Cardiac muscle cell (in vitro differentiated cells and primary cell): Measurements from ENCODE around the gene CCDC69. TPM values are rescaled to one million over a fixed set of nuclear protein-coding genes. Genes with fewer than 3 reads are reported as not detected.

Experiments used
- DNase-seq, 2 donors: peaks; one replicate each; pipeline versions ENCODE4 v3.0.0 to v3.0.0-alpha.2; 2010 to 2017; ENCODE audit warnings: low read depth in 1 of 2, low spot score in 1 of 2
- H3K27ac ChIP-seq: fragments of 200-600 bp; sonication (generic); 2 replicates; pipeline ENCODE4 v1.5.1; 2016
- H3K27me3 ChIP-seq: fragments of 200-600 bp; sonication (generic); 2 replicates; pipeline ENCODE4 v1.6.0; 2016; ENCODE audit warnings: control low read depth
- H3K36me3 ChIP-seq: fragments of 200-600 bp; sonication (generic); 2 replicates; pipeline ENCODE4 v1.5.1; 2016; ENCODE audit warnings: control low read depth
- H3K4me1 ChIP-seq: fragments of 200-600 bp; sonication (generic); 2 replicates; pipeline ENCODE4 v1.8.1; 2017; ENCODE audit warnings: low read depth, mild to moderate bottlenecking, mixed run types
- H3K4me3 ChIP-seq: fragments of 200-600 bp; sonication (generic); 2 replicates; pipeline ENCODE4 v1.5.1; 2016; ENCODE audit warnings: mild to moderate bottlenecking
- H3K9me3 ChIP-seq: fragments of 200-600 bp; sonication (generic); 2 replicates; pipeline ENCODE4 v1.5.1; 2017; ENCODE audit warnings: low read depth, mild to moderate bottlenecking, control low read depth
- polyA plus RNA-seq: library from polyadenylated mRNA; unstranded; fragments of >200 nt; fragmentation: Nextera tagmentation; extraction: Ambion mirVana; gene quantifications from 2 replicates; pipeline ENCODE4 v1.2.1, GENCODE V29; 2016
- total RNA-seq: library from RNA; depleted of rRNA; stranded (reverse); fragments of >200 nt; gene quantifications from 2 replicates; pipeline ENCODE4 v1.2.3, GENCODE V29; 2016
- TF ChIP-seq, protein P1 (sequence below): IDR thresholded peaks from 2 replicates; pipeline ENCODE4 v1.5.1; 2012; ENCODE audit warnings: low read depth, mild to moderate bottlenecking, low read length

Gene CCDC69
- total and polyA plus RNA-seq, 2 experiments from 2014 or later, result 70.4 to 104 TPM

DNA sequence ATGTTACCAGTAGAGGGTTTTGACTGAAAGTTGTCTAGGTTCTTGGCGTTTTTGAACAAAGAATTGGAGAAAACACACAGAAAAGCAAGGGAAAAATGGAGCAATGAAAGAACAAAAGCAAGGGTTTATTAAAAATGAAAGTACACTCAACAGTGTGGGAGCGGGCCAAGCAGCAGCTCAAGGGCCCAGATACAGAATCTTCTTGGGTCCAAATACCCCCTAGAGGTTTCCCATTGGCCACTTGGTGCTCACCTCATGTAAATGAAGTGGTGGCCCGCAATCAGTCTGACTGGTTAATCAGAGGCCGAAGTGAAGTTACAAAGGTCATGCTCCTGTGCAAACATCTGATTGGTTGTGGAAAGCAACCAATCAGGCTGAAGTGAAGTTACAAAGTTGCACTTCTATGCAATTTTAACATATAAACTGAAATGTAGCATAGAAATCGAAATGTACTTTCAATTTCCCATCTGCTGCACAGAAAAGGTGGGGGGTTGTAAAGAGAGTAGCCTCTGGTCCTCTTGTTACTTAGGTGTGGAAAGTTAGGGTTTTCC lies 27.2 kb upstream of the CCDC69 start:
- no peaks in the 10 kb centered on the region for H3K9me3 ChIP-seq
- H3K4me3 ChIP-seq, result no peak overlapping the region
- no peak for DNase-seq
- no peak overlapping the region for H3K27ac ChIP-seq
- no peaks in the 10 kb centered on the region for H3K27me3 ChIP-seq
- TF ChIP-seq, protein P1, sequence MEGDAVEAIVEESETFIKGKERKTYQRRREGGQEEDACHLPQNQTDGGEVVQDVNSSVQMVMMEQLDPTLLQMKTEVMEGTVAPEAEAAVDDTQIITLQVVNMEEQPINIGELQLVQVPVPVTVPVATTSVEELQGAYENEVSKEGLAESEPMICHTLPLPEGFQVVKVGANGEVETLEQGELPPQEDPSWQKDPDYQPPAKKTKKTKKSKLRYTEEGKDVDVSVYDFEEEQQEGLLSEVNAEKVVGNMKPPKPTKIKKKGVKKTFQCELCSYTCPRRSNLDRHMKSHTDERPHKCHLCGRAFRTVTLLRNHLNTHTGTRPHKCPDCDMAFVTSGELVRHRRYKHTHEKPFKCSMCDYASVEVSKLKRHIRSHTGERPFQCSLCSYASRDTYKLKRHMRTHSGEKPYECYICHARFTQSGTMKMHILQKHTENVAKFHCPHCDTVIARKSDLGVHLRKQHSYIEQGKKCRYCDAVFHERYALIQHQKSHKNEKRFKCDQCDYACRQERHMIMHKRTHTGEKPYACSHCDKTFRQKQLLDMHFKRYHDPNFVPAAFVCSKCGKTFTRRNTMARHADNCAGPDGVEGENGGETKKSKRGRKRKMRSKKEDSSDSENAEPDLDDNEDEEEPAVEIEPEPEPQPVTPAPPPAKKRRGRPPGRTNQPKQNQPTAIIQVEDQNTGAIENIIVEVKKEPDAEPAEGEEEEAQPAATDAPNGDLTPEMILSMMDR, result no peak
- peaks cover 15% of the 10 kb centered on the region for H3K4me1 ChIP-seq
- H3K36me3 ChIP-seq, result no peaks in the 10 kb centered on the region

DNA sequence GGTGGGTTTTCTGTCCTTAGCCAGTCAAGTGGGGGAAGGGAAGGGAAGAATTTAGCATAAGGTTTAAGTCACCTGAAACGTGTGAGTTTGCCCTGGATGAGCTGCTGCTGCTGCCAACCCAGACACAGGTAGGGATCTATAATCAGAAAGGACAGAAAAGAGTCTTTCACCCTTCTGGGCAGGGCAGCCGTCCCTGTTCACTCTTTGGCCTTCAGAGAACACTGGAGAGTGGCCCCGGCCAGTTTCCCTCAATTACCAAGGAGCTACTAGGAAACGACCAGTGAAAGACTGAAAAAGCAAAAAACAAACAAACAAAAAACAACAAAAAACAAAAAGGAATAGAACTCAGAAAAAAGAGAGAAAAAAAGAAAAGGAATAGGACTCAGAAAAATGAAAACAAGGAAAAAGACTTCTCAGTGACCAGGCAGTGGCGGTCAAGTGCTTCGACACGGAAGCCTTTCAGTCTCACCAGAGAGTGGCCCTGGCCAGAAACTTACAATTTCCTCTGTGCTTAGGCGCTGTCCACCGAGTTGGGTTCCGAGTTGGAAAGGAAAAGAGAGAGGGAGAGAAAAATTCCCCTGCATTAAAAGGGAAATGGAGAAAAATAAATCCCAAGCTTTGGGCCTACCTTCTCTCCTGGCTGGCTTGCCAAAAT lies 26.6 kb upstream of the CCDC69 start:
- Histone ChIP-seq H3K9me3 (no peaks in the 10 kb centered on the region), H3K4me1 (peaks cover 15% of the 10 kb centered on the region), H3K27me3 (no peaks in the 10 kb centered on the region), H3K36me3 (no peaks in the 10 kb centered on the region), H3K27ac (no peak overlapping the region), H3K4me3 (no peak overlapping the region)
- DNase-seq, result peak in 1 of 2 donors; percentile 28
- TF ChIP-seq, protein P1, result no peak

DNA sequence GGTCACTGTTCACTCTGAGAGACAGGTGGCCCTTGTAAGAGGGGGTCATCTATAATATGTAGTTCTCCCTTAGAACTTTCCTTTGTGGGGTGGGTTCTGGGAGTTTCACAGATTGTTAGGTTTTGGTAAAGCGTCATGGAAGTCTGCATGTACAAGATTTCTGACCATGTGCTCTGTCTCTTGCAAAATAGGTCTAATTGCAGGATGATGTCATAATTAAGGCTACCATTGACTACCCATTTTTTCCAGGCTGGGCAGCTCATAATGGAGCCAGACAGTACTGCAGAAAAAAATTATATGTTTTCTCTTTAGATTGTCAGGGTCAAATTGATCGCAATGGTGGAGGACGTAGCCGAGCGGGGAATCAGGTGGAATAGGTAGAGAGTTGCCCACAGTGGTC lies 25.4 kb upstream of the CCDC69 start:
- Histone ChIP-seq H3K9me3 (no peaks in the 10 kb centered on the region), H3K36me3 (no peaks in the 10 kb centered on the region), H3K27me3 (no peaks in the 10 kb centered on the region), H3K4me1 (peaks cover 11% of the 10 kb centered on the region), H3K27ac (no peak overlapping the region), H3K4me3 (no peak overlapping the region)
- no peak for DNase-seq
- TF ChIP-seq, protein P1, result no peak

DNA sequence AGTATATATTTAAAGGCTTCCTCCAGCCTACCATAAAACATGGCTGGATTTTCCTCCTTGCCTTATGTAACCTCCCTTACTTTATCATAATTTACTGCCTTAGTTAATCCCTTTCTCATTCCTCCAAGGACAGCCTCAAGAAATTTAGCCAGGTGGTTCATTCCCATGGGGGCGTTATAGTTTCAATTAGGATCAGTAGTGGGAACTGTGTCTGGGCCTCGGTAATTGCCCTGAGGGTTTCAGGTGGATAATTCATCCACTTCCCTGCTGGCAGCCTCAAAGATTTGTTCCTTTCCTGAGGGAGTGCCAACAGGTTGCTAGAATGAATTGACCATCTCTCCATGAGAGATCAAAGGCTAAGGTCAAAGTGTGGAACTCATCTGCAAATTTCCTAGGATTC lies 24.8 kb upstream of the CCDC69 start:
- H3K4me3 ChIP-seq, result no peak overlapping the region
- no peaks in the 10 kb centered on the region for H3K9me3 ChIP-seq
- TF ChIP-seq, protein P1, result no peak
- H3K27me3 ChIP-seq, result no peaks in the 10 kb centered on the region
- H3K27ac ChIP-seq, result no peak overlapping the region
- no peaks in the 10 kb centered on the region for H3K36me3 ChIP-seq
- DNase-seq, result no peak
- H3K4me1 ChIP-seq, result peaks cover 6% of the 10 kb centered on the region

DNA sequence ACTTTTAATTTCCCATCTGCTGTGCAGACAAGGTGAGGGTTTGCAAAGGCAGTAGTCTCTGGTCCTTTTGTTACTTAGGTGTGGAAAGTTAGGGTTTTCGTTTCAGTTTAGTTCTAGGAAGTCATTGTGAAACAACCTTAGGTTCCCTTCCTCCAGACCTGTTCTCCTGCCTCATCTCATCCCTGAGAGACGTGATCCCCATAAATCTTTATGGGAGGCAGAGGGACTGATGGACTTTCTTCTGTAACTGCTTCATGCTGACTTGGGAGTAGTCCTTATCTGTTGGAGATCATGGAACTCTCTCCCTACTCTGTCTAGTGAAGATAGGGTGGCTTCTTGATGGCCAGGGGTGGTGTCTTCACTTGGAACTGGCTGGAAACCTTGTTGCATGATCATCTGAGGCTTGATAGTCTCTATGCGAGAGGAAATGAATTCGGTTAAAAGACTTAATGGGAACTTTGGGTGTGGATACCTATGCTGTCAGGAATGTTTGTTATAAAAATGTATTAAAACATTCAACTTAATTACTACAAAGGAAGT lies 21.9 kb upstream of the CCDC69 start:
- H3K4me1 ChIP-seq, result peaks cover 6% of the 10 kb centered on the region
- no peak overlapping the region for H3K27ac ChIP-seq
- H3K4me3 ChIP-seq, result no peak overlapping the region
- H3K9me3 ChIP-seq, result no peaks in the 10 kb centered on the region
- no peaks in the 10 kb centered on the region for H3K27me3 ChIP-seq
- no peaks in the 10 kb centered on the region for H3K36me3 ChIP-seq
- DNase-seq, result no peak
- TF ChIP-seq, protein P1, result no peak
